Cerebellar cortex (tissue), 1 donor: ENCODE data around the gene FAM111B.
"Not testable (repeated sequence)": the region's sequence is repeated elsewhere in the genome, so short reads cannot be mapped to it uniquely, and the experiment has no call there.

ENCODE experiments used
- DNase-seq: peaks from one replicate; pipeline ENCODE4 v3.0.0-alpha.2; 2015; ENCODE audit warnings: low spot score

The FAM111B gene, protein sequence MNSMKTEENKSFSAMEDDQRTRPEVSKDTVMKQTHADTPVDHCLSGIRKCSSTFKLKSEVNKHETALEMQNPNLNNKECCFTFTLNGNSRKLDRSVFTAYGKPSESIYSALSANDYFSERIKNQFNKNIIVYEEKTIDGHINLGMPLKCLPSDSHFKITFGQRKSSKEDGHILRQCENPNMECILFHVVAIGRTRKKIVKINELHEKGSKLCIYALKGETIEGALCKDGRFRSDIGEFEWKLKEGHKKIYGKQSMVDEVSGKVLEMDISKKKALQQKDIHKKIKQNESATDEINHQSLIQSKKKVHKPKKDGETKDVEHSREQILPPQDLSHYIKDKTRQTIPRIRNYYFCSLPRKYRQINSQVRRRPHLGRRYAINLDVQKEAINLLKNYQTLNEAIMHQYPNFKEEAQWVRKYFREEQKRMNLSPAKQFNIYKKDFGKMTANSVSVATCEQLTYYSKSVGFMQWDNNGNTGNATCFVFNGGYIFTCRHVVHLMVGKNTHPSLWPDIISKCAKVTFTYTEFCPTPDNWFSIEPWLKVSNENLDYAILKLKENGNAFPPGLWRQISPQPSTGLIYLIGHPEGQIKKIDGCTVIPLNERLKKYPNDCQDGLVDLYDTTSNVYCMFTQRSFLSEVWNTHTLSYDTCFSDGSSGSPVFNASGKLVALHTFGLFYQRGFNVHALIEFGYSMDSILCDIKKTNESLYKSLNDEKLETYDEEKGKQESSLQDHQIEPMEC

DNA sequence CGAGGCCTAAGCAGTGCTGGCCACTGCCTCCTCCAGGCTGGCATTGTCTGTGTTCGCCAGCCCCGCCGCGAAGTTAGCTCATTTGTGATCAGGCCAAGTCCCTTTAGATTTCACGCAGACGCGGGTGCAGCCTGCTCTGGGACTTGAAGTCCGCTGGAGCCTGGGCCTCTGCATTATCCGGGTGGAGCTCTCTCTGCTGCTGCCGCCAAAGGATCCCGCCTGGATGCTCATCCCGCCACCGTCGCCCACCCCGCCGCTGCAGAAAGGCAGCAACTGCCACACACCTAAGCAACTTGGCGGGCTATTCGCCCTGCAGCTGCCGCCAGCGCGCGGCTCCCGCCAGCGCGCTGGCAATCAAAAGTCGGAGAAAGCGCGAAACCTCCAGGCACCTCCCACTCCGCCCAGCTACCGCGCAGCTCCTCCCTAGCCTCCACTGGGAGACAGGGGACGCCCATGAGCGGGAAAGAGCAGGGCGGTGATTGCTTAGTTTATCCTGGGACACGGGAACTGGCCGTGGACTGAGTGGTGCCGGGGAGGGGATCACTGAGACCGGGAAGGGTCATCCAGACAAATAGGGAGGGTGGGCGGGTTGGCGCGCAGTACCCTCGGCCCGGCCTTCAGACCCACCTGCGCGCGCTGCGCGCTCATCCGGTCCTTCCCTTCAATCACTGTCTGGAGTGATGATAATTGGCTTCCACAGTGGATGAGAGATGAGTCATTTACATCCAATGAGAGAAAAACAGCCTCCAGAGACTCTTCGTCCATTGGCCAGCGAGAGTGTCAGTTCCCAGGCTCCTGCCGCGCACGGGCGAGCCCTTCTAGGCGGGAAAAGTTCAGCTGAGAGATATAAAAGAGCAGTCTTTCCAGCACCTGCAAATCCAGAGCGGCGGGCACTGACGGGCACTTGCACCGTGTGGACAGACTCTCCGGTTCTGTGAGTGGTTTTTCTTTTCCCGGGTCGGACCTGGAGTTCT, at the start of gene FAM111B:
Gene FAM111B (plus strand): TSS at position 875 of the 974 bp plus-strand sequence. CDS start 2,389 bp downstream, outside the sequence.
- DNase-seq: peak; percentile 59

DNA sequence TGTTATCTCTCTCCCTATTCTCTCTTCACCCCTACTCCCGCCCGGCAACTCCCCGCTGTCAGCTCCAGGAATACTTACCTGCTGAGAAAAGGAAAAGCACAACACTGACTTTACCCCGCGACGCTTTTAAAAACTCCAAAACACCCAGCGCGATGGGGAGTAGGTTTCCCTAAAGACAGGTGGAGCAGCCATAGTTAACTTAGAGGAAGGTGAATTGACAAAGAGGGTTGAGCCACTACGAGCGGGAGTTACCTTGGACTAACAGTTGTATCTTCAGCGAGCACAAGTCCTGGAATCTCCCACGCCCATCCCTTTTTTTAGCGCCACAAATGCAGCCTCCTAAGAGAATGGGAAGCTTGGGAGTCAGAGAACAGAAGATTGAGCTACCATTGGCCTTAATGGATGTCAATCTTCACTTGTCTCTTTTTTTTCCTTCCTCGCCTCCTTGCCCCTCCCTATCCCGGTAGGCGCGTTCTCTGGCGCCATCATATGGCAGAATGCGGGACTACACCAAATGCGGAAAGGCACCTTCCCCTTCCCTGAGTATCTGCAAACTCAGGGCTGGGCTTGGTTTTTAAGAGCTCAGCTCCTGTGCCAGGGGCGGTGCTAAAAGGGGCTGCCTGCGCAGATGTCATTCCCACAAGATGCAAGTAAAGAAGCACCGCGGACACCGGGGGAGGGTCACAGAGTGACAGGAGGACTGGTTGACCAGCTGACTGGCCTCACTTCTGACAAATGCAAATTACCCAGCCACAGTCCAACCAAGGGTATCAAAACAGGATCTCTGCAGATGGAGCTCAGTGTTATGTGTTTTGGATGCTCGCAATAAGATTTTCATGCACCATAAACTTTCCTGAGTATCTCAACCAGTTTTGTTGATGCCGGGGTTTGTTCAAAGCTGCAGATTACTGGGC, 48.7 kb upstream of the FAM111B start:
- peak; percentile 76 for DNase-seq

DNA sequence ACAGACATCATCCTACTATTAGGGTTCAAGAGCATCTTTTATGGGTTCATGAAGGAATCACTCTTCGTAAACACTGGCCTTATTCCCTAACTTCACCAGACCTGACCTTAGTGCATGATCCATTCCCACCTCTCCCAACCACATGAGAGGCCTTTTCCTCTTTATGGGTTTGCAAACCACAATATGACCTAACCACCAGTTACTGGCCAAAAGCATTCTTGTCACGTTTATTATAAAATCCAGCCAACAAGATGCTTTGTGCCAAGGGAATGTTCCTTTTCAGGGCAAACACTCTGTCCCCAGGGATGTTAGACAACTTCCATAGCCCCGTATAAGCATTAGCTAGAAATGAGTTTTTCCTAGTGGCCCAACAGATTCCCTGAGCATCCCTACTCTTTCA, 46.9 kb upstream of the FAM111B start:
- not testable (repeated sequence) for DNase-seq

DNA sequence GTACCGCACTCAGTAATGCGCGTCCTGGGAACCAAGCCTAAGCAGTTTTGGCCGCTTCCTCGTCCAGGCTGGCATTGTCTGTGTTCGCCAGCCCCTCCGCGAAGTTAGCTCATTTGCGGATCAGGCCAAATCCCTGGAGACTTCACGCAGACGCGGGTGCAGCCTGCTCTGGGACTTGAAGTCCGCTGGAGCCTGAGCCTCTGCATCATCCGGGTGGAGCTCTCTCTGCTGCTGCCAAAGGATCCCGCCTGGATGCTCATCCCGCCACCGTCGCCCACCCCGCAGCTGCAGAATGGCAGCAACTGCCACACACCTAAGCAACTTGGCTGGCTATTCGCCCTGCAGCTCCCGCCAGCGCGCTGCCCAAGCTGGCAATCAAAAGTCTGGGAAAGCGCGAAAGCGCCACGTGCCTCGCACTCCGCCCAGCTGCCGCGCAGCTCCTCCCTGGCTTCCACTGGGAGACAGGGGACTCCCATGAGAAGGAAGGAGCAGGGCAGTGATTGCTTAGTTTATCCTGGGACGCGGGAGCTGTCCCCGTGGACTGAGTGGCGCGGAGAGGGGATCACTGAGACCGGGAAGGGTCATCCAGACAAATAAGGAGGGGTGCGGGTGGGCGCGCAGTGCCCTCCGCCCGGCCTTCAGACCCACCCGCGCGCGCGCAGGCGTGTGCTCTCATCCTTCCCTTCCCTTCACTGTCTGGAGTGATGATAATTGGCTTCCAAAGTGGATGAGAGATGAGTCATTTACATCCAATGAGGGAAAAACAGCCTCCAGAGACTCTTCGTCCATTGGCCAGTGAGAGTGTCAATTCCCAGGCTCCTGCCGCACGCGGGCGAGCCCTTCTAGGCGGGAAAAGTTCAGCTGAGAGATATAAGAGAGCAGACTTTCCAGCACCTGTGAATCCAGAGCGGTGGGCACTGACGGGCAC, 44.2 kb upstream of the FAM111B start:
- no peak for DNase-seq

DNA sequence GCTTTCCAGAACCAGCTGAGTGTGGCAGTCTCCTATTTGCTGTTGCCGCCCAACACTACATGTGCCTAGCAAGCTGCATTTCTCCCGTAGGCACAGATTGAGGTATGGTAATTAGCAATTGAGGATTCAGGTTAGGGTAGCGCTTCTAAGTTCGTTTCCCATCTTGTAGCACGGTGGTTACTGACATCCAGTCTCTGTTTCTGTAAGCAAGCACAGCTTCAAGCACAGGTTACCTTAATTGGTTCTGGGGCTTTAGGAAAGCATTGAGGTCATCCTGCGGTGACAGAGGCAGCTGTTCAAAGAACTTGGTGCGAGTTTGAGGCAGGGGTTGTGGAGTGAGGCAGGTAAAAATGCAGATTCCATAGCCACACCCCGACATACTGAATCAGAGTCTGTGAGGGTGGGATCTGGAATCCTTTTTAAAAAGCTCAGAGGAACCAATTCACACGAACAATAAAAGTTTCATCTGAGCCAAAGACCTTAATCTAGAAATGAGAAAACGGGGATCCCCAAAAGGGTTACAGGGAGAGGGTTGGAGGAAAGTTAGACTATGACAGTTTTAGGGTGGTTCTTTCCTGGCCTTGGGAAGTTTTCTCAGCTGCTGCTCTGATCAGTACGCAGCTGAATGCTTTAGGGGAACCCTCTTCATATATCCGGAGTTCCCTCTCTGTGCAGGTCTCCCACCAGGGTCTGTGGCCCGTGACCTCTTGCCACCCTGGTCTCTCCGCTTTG, 42.9 kb upstream of the FAM111B start:
- not testable (repeated sequence) for DNase-seq

DNA sequence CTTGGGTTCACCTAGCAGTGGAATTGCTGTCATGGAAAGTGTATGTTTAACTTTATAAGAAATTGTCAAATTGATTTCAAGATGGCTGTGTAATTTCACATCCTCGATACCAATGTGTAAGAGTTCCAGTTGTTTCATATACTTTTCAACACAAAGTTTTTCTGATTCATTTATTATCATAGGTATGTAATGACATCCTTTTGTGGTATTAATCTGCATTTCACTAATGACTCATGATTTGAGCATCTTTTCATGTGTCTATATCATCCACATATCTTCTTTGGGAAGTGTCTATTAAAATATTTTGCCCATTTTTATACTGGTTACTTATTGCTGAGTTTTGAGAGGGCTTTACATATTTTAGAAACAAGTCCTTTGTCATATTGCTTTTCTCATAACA, 38.0 kb upstream of the FAM111B start:
- DNase-seq: no peak

DNA sequence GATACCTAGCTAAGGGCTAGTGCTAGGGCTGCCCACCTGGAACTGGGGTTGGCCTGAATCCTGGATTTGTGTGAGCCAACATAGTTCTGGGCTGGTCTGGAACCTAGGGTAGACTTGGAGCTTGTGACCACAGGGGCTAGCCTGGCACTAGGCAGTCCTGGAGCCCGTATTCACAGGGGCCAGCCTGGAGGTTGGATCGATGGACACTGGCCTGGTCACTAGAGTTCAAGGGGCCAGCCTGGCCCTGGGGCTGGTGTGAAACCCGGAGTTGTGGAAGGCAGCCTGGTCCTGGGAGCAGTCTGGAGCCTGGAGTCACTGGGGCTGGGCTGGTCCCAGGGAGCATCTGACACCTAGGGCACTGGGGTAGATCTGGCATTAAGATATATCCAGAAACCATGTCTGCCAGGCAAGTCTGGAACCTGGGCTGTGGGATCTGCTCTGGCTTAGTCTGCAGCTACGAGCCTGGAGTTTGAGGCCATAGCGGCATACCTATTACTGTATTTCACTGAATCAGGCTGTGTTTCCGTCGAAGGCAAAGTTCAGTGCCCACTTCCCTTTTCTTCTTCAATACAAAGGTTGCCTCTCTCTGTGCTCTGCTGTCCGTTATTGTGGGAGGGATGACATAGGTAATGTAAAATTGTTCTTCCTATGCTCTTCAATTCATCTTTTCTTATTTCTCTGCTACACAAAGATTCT, 30.0 kb upstream of the FAM111B start:
- DNase-seq: no peak

DNA sequence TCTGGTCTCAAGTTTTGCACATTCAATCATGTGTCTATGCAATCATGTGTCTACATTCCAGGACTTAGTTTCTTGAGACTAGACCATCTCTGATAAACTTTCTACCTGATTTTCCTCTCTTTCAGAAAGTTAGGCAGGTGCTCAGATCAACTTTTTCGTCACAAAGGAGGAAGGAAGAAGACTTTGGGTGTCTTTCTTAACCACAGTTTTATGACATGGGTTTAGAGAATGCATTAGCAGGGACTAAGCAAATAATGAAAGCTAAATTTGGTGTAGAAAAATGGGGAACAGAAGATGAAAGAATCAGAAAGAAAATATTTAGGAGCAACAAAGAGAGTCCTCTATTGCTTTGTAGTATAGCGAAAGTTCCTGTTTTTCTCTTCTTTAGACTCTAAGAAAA, 28.6 kb upstream of the FAM111B start:
- no peak for DNase-seq

DNA sequence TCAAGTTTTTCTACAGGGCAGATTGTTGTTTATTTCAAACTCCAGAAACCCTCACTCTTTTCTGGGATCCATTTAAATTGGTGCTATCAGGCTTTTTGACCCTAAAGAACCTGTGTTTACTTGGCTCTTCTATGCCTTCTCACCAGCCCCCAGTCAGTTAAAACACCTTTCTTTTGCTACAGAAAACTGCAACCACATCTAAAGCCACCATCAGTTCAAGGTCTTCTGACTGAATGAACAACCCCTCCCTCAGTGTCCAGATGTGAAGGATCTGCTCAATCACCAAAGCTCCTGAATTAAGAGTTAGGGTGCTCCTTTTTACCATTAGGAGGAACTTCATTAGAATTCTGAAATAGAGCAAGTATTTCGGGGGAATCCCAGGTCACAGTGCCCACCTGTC, 28.0 kb upstream of the FAM111B start:
- DNase-seq: no peak

DNA sequence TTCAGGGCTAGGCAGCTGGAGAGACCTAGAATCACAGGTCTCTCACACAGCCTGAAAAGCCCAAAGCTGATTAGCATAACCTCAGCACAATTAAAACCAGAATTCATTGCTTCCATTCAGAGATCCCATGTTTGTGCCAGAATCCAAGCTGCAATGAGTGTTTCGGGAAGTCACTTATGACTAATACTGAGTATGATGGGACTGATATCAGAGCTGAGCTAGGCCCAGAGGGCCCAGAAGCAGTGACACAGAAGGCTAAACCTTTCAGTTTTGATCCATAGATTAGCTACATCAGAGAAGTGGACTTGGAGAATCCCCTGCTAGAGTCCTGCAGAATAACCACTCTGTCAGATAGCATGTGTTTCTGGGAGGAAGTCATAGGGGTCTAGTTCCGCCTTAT, 26.6 kb upstream of the FAM111B start:
- not testable (repeated sequence) for DNase-seq

DNA sequence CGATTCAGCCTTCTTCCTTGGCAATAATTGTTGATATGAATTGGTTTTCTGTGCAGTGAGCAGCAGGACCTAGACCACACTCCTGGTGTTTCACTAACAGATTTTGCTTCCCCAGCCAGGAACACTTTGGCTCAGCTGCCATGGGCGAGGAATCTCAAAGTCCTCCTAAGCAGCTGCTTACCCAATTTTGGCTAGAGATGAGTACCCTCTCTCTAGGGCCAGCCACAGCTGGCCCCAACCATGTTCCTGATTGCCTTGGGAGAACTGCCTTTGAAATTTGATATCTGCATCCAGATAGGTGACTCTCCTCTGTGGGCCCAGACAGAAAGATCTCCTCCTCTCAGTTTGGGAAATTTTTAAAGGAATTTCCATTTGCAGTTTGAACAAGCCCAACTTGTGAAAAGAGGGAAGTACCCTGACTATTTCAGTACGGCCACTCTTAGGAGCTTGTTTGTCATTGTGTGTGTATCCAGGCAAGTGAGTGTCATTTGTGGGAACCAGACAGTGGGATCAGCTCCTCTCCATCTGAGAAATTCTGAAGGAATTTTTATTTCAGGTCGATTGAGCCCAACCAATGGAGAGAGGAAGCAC, 25.5 kb upstream of the FAM111B start:
- not testable (repeated sequence) for DNase-seq

DNA sequence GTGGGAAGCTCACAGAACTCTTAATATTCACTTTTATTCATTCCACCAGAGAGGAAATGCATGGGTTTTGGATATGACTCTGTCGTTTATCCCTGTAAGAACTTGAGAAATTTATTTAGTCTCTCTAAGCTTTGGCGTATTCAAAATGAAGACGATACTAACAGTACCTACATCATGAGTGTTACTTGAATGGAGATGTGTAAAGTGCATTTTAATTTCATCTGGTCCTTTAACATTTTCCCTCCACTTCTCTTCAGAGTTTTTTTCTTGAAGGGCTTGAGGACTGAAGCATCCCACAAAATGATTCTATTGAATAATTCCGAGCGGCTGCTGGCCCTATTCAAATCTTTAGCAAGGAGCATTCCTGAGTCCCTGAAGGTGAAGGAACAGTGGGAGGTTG, 21.0 kb upstream of the FAM111B start, which contains the start of gene GLYATL1B:
Gene GLYATL1B (plus strand): TSS at position 301 of the 400 bp plus-strand sequence. CDS start 0 bp downstream, at position 301.
- not testable (repeated sequence) for DNase-seq

DNA sequence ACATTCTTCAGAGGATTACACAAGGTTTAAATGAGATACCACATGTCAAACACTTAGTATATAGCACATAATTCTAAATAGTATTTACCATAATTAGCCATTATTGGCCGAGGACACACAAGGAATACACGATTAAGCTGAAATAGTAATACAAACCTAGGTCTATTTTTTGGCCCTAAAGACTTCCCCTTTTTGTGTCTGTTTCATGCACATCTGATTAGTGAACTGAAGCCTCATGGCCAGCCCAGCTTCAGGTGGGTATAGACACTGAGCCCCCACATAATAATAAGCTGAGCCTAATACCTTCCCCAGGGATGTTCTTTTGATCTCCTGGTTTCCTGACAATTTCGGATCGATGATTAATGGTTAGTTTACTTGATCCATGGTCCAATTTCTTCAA, 18.9 kb upstream of the FAM111B start:
- DNase-seq: no peak

DNA sequence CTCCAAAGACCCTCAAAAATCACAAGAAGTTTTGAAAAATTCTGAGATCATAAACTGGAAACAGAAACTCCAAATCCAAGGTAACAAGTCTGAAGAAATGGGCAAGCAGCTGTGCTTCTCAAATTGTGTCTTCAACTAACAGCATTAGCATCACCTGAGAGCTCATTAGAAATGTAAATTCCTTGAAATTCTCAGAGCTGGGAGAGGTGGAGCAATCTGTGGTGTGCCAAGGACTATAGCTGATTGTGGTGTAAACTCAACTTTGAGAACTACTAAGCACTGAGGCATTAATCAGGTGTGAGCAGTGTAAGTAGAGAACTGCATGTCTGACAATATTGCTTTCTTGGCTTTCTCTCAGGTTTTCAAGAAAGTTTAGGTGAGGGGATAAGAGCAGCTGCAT, 13.5 kb upstream of the FAM111B start:
- DNase-seq: not testable (repeated sequence)

DNA sequence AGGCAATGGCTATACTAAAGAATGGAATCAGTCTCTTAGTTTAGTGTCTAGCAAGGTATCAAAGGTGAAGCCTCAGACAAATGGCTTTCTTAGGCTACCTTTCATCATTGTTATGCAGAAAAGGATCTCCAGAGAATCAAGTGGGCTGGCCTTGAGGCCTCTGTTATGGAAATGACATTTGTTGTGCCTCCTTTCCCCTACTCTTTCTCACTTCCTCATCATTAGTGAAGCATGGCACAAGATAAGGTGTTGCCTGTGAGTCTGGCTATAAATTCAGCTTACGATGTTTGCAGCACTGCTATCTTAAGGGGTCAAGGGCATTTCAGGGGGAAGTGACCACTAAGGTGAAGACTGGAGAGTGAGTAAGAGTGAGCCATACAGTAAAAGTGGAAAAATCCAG, 11.8 kb upstream of the FAM111B start:
- DNase-seq: not testable (repeated sequence)

DNA sequence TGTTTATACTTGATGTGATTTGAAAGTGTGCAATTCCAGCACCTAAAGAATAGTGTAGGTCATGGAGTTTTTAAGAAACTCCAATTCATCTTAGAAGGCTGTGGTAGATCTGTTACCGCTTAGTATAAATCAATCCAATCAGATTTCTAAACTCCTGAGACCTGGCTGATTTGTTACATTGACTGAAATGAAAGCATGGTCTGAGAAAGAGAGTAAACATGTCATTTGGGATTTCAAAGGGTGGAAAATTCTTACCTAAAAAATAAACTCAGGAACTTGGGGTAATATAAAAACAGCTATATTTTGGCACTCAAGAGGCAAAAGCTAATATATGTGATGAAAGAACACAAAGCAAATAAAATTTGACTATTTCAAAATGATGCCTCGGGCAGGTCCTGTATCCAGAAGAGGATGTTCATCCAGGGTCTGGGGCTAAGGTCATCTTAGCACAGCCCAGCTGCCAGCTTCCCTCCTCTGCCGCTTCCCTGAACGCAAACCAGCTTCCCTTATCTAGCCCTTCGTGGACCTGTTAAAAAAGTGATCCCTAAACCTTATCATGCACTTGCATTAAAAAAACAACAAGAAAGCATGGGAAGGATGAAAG, 11.0 kb upstream of the FAM111B start:
- not testable (repeated sequence) for DNase-seq

DNA sequence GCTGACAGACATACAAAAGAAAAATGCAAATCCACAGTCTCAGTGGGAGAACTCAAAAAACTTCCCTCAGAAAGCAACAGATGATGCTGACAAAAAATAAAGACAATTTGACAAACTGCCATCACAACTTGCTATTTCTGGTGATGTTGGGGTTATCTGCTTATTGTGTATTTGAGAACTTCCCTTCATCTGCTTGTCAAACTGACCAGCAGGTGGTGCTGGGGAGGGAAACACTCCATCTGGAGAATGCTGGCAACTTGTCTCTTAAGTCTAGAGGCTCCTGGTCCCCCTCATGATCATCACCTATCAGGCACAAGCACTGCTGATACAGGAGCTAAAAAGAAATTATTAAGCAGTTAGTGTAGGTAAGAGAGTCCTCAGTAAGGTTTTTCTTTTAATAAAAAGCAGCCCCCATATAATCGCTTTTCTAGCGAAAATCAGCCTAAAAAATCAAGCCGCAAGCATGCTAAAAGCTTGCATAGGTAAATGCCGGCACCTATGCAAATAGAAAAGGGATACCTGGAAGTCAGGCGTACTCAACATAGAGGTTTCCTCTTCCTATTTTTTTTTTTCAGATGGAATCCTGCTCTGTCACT, 9.8 kb upstream of the FAM111B start:
- DNase-seq: peak; percentile 31
